ENCODE results near the gene PODXL. TPM values are rescaled to one million over a fixed set of nuclear protein-coding genes. Genes with fewer than 3 reads are reported as not detected.

PODXL gene
- total RNA-seq, 1 experiment from 2014 or later: 727 TPM

DNA sequence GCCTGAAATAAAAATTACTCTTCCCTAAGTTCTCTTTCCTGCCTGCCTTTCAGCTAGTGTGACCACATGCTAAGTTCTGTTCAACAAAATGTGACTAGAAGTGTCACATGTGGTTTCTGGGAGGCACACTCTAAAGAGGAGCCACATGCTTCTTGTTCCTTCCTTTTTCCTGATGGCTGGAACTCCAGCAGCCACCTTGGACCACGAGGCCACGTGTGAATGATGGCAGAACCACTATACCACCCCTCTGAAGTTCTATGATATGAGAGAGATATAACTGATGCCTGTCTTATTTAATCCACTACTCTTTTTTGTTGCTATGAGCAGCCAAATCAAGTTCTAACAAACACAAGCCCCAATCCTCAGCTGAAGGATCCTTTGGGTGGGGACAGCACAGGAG is 8.1 kb downstream of the PODXL start:
- peaks cover 93% of the 10 kb centered on the region for H3K79me2 ChIP-seq (ENCODE audit: insufficient read depth, low read length)

More for the DNA sequence above, 8.1 kb downstream of the PODXL start:
- no peak overlapping the region for H2BK120ac ChIP-seq (ENCODE audit: low read depth, low read length, poor library complexity, severe bottlenecking)
- H4K5ac ChIP-seq (ENCODE audit: insufficient read length, low read depth, low read length): no peak overlapping the region
- H3K4me1 ChIP-seq (ENCODE audit: insufficient read depth, low read length): peaks cover 41% of the 10 kb centered on the region
- no peak for TF ChIP-seq CTCF (conservative IDR thresholded peaks at IDR 0.05)
- no peak for DNase-seq
- H3K4me2 ChIP-seq (ENCODE audit: insufficient read depth, insufficient read length, low read length): peak overlapping the region; percentile 8
- H3K56ac ChIP-seq (ENCODE audit: insufficient read length, low read depth, low read length): no peak overlapping the region
- H3K4me3 Mint-ChIP-seq: peak overlapping the region in 1 of 2 experiments; percentile 58; a peak in 2 of 5 replicates
- no peak overlapping the region for H2AFZ ChIP-seq (ENCODE audit: low read length)
- H3K27ac ChIP-seq (ENCODE audit: insufficient read length, low read depth, low read length): peak overlapping the region; percentile 37
- no peak overlapping the region for H3K14ac ChIP-seq (ENCODE audit: insufficient read depth, low read length)
- no peak overlapping the region for H4K8ac ChIP-seq (replicated peaks; ENCODE audit: insufficient read length, low read depth, low read length)
- peaks cover 11% of the 10 kb centered on the region for H3K23me2 ChIP-seq (ENCODE audit: insufficient read length, low read depth, low read length, poor library complexity, severe bottlenecking)
- H3K9me3 ChIP-seq (ENCODE audit: control insufficient read depth, low read depth, low read length): no peaks in the 10 kb centered on the region
- H3K79me1 ChIP-seq (ENCODE audit: insufficient read depth, low read depth, low read length, poor library complexity, severe bottlenecking): no peaks in the 10 kb centered on the region
- H3K9me3 Mint-ChIP-seq: no peaks in the 10 kb centered on the region; a peak in 1 of 5 replicates
- H3K4me1 Mint-ChIP-seq: peaks cover 83 to 94% of the 10 kb centered on the region in 2 experiments
- H3K27me3 Mint-ChIP-seq (ENCODE audit: low read depth): no peaks in the 10 kb centered on the region
- no peaks in the 10 kb centered on the region for H3K27me3 ChIP-seq (ENCODE audit: insufficient read depth, low read length)
- H3T11ph ChIP-seq (ENCODE audit: low read length): no peak overlapping the region
- H2BK20ac ChIP-seq (ENCODE audit: low read depth, low read length, poor library complexity, severe bottlenecking): no peak overlapping the region
- peaks cover 4% of the 10 kb centered on the region for H4K20me1 ChIP-seq (ENCODE audit: control insufficient read depth, insufficient read depth, insufficient read length)
- H3K23ac ChIP-seq (ENCODE audit: insufficient read length, low read depth, low read length): no peak overlapping the region
- no peak overlapping the region for H2BK15ac ChIP-seq (ENCODE audit: low read depth, low read length)
- no peak overlapping the region for H4K91ac ChIP-seq (ENCODE audit: insufficient read length, low read depth, low read length)
- no peak overlapping the region for H3K9ac ChIP-seq (ENCODE audit: extremely low read depth, insufficient read length, low read length)
- no peak overlapping the region for H2AK5ac ChIP-seq (ENCODE audit: insufficient read length, low read length)
- H3K27ac Mint-ChIP-seq: peak overlapping the region; percentile 17 to 84 (median 65); a peak in 5 of 7 replicates
- WGBS (ENCODE audit: extremely low coverage, insufficient read length, low lambda C conversion rate): no CpG with 5 or more reads among the region's 2 CpGs
- H3K4ac ChIP-seq (ENCODE audit: low read depth, low read length): no peak overlapping the region
- no peak overlapping the region for H3K18ac ChIP-seq (ENCODE audit: insufficient read length, low read depth, low read length)
- no peak overlapping the region for H2BK5ac ChIP-seq (ENCODE audit: insufficient read length, low read length)
- no peak overlapping the region for H2BK12ac ChIP-seq (ENCODE audit: insufficient read length, low read depth, low read length)
- H3K36me3 Mint-ChIP-seq (ENCODE audit: insufficient read depth in 1 of 3, low read depth in 3 of 3): peaks cover 55 to 86% (median 78%) of the 10 kb centered on the region in 3 experiments
